Measurements from ENCODE around the gene NELFE.

NELFE gene

GRCh38 chr6:31972709-31973350 is 14.1 kb upstream of the NELFE start:
- no peak for DNase-seq (ENCODE audit: low read depth in 2 of 2)

DNA sequence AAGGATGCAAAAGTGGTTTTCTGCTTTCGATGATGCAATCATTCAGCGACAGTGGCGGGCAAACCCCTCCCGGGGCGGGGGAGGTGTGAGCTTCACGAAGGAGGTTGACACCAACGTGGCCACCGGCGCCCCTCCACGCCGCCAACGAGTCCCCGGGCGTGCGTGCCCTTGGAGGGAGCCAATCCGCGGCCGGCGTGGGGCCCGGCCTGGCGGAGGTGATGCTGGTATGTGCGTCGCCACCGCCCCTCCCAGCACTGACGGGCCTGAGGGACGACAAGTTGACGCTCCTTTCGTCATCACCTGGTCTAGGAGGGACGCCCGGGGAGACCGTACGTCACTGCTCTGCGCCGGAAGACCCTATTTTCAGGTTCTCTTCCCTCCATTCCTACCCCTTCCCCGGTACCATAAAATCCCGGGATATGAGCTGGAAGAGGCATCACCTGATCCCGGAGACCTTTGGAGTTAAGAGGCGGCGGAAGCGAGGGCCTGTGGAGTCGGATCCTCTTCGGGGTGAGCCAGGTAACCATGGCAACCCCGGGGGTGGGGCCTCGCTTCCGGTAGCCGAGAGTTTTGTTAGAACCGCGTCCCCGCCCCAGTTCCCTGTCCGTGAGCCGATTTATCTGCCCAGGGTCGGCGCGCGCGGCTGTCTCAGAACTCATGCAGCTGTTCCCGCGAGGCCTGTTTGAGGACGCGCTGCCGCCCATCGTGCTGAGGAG is 13.4 kb upstream of the NELFE start, which contains the start of gene DXO:
Gene DXO, minus strand, starts transcription at position 146 of the 716 bp plus-strand sequence. CDS start 463 bp downstream, outside the sequence.
- peak; percentile 97 to 98 for DNase-seq (ENCODE audit: low read depth in 2 of 2)

DNA sequence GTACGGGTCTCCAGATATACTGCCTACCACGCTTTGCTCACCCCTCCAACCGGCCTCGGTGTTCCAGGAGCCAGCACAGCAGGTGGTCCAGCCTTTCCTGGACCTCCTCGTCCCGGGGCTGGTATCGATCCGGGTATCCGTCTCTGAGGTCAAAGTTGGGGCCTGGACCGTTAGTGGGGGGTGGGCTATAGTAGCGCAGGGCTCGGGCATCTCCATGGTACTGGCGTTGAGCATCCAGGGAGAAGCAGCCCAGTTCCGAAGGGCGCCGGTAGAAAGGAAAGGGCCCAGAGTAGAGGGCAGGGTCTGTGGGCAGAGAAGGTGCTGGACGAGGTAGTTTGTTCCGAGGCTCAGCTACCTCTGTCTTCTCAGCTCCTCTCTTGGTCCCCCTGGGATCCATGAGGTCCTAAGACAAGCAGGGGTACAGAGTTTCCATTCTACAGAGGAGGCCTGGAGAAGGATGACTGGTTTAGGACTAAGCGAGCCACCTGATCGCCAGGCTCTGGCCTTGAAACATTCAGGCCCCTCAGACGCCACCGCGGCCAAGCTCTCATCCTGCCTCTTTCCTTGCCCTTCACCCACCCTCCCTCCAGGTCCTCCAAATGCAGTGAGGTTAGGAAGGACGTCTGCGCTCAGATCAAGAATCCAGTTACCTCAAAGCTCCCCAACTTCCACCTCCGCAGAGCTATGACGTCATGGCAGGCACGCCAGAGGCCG is 12.7 kb upstream of the NELFE start:
- DNase-seq (ENCODE audit: low read depth in 2 of 2), result no peak

DNA sequence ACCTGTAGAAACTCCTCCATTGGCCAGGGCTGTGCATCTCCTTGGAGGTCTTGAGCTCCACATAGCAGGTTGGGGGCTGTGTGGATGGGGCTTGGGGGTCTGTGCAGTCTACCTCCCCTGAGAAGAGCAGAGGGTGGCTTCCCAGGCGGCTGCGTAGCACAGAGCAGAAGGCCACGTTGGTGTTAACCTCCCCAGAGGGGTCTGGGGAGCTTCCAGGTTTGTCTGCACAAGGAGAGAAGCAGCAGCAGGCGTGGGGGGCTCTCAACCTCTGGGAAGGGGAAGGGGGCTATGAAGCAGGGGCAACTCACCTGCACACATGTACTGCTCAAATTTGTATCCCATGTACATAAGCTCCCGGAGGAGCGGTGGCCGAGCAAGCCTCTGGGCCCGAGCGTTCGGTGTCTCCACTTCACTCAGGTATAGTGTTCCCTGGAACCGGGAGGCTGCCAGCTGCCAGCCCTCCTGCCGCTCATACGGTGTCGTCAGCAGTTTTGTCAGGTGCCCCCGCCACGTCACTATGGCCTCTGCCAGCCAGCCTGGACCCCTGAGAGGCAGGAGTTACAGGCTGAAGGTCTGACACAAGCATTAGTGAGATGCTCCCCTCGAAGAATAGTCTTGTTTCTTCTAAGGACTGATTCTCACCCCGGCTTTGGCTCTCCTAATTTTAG is 12.0 kb upstream of the NELFE start:
- no peak for DNase-seq (ENCODE audit: low read depth in 2 of 2)

GRCh38 chr6:31969712-31970603 is 11.2 kb upstream of the NELFE start:
- DNase-seq (ENCODE audit: low read depth in 2 of 2), result no peak

DNA sequence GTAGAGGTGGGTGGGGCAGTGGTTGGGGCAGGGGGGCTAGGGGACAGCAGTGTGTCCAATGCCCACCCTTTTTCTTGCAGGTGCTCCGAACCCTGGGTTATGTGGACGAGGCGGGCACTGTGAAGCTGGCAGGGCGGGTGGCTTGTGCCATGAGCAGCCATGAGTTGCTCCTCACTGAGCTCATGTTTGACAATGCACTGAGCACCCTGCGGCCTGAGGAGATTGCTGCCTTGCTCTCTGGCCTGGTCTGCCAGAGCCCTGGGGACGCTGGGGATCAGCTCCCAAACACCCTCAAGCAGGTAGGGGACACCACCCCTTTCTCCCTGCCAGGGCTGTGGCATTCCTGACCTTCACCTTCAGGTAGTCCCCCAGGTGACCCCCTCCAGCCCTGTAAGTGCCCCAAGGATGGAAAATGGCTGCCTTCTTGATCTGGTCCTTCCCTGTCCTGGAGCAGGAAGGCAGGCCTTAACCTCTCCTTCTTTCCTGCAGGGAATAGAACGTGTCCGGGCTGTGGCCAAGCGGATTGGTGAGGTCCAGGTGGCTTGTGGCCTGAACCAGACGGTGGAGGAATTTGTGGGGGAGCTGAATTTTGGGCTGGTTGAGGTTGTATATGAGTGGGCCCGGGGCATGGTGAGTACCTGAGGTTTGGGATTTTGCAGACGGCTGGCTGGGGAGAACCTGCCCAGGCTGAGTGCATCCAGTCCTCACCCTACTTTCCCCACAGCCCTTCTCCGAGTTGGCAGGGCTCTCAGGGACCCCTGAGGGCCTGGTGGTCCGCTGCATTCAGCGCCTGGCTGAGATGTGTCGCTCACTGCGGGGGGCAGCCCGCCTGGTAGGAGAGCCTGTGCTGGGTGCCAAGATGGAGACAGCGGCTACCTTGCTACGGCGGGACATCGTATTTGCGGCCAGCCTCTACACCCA is 10.3 kb upstream of the NELFE start:
- no peak for DNase-seq (ENCODE audit: low read depth in 2 of 2)

DNA sequence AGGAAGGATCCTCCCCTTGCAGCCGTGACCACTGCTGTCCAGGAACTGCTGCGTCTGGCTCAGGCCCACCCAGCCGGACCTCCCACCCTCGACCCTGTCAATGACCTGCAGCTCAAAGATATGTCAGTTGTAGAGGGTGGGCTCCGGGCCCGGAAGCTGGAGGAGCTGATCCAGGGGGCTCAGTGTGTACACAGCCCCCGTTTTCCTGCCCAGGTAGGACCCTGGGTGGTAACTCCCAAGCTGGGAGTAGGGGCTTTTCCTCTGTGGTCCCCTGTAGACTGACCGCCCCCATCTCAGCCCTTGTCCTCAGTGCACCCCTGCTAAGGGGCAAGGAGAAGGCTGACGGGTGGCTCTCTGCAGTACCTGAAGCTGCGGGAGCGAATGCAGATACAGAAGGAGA is 9.6 kb upstream of the NELFE start:
- DNase-seq (ENCODE audit: low read depth in 2 of 2), result no peak

DNA sequence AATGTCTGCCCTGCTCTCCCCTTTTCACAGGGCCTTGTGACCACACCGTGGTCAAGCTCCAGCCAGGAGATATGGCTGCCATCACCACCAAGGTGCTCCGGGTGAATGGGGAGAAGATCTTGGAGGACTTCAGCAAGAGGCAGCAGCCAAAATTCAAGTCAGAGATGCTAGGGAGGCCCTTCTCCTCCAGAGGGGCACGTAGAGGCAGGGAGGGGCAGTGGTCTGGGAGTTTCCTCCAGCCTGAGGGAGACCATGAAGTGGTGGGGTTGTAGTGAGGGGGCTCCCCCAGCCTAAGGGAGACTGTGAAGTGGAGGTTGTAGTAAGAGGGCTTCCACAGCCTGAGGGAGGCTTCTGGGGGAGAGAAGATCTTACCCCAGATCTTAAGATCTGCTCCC is 9.2 kb upstream of the NELFE start:
- no peak for DNase-seq (ENCODE audit: low read depth in 2 of 2)

- no peak for DNase-seq (ENCODE audit: low read depth in 2 of 2)
These were observed 8.5 kb upstream of the NELFE start for GRCh38 chr6:31966997-31967925.

DNA sequence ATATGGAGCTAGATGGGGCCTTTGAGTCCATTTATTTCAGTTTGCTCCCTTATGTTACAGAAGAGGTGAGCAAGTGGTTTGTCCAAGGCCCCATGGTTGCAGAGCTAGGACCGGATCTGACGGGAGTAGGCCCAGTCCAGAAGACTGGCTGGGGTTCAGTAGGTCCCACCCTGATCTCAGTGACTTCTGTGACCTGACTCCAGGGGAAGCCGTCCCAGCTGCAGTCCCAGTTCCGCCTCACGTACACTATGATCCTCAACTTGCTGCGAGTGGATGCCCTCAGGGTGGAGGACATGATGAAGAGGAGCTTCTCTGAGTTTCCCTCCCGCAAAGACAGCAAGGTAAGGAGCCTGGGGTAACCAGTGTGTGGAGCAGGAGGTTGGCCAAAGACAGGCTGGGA is 7.7 kb upstream of the NELFE start:
- no peak for DNase-seq (ENCODE audit: low read depth in 2 of 2)

DNA sequence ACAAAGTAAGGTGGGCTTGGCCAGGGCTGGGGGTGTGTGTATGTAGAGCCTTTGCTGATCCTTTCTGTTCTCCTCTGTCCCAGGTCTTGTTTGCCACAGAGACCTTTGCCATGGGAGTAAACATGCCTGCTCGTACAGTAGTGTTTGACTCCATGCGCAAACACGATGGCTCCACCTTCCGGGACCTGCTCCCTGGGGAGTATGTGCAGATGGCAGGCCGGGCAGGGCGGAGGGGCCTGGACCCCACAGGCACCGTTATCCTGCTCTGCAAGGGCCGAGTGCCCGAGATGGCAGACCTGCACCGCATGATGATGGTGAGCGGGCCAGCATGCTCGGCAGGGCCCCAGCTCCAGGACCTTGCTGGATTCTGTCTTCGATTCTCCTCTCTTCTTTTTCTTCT is 6.9 kb upstream of the NELFE start:
- DNase-seq (ENCODE audit: low read depth in 2 of 2), result no peak

GRCh38 chr6:31963921-31964320 is 5.2 kb upstream of the NELFE start:
- no peak for DNase-seq (ENCODE audit: low read depth in 2 of 2)

- DNase-seq (ENCODE audit: low read depth in 2 of 2), result no peak
These were observed 2.8 kb upstream of the NELFE start for GRCh38 chr6:31961616-31962015.

GRCh38 chr6:31958412-31958740 is 395 bp downstream of the NELFE start:
- no peak for DNase-seq (ENCODE audit: low read depth in 2 of 2)

DNA sequence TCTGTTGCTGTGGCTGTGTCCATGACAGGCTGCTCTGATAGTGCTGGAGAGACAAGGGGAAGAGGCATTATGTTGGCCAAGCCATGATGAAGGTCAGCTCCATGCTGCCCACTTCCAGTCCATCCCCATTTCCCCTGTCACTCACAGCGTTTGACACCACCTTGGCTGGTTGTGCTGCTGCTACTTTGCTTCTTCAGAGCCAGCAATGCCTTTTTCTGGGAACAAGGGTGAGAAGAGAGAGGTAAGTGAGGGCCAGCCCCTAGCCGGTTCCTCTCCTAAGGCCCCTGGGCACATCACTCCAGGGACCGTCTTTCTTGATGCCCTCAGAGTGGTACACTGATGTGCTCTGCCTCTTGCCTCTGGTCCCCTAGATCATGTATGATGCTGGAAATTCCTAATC is 2.0 kb downstream of the NELFE start:
- no peak for DNase-seq (ENCODE audit: low read depth in 2 of 2)

DNA sequence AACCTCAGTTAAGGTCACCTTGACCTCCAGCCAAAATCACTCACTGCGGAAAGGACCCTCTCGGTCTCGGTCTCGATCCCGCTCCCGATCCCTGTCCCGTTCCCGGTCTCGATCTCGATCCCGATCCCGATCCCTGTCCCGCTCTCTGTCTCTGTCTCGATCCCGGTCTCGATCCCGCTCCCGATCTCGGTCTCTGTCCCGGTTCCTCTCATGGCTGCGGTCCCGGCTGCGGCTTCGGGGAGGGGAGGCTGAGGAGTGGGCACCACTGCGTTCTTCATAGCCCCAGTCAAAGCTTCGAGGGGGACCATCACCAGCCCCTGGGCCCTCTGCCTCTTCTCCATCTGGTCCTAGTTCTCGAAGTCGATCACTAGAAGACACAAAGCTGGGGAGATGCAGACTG is 4.3 kb downstream of the NELFE start:
- no peak for DNase-seq (ENCODE audit: low read depth in 2 of 2)

GRCh38 chr6:31952890-31953289 is 5.9 kb downstream of the NELFE start:
- DNase-seq (ENCODE audit: low read depth in 2 of 2), result no peak

GRCh38 chr6:31952140-31952805 is 6.5 kb downstream of the NELFE start:
- DNase-seq (ENCODE audit: low read depth in 2 of 2), result no peak
